Bronchial epithelial cell (primary cell): ENCODE data around the gene TMC5. TPM values are rescaled to one million over a fixed set of nuclear protein-coding genes. Genes with fewer than 3 reads are reported as not detected.

ENCODE experiments used
- DNase-seq: peaks from one replicate; pipeline ENCODE4 v3.0.0-alpha.2; 2010; ENCODE audit warnings: low read depth
- FAIRE-seq: peaks from 2 replicates; lab custom pipeline; 2011; peaks lifted over from hg19 to GRCh38; lab: Jason Lieb, UNC
- H3K27me3 ChIP-seq: 2 replicates; pipeline ENCODE4 v1.5.1; 2011; ENCODE audit warnings: low read length; ENCODE audit not compliant: control insufficient read depth, insufficient read depth
- H3K36me3 ChIP-seq: 2 replicates; pipeline ENCODE4 v1.5.1; 2011; ENCODE audit warnings: low read length; ENCODE audit not compliant: control insufficient read depth, insufficient read depth
- H3K4me3 ChIP-seq: 2 replicates; pipeline ENCODE4 v1.5.1; 2011; ENCODE audit warnings: mild to moderate bottlenecking, low read depth, low read length, control low read depth
- total RNA-seq: library from RNA; depleted of rRNA; stranded (reverse); fragments of >200 nt; gene quantifications from 2 replicates; pipeline ENCODE4 v1.2.1, GENCODE V29; 2014
- TF ChIP-seq, protein P1 (sequence below): IDR thresholded peaks from 2 replicates; pipeline ENCODE4 v1.5.1; 2011; ENCODE audit warnings: mild to moderate bottlenecking, moderate library complexity, low read length, control low read depth, inconsistent platforms; ENCODE audit not compliant: insufficient read depth, severe bottlenecking

TMC5 gene
- total RNA-seq, 1 donor from 2014 or later: 0.26 TPM

DNA sequence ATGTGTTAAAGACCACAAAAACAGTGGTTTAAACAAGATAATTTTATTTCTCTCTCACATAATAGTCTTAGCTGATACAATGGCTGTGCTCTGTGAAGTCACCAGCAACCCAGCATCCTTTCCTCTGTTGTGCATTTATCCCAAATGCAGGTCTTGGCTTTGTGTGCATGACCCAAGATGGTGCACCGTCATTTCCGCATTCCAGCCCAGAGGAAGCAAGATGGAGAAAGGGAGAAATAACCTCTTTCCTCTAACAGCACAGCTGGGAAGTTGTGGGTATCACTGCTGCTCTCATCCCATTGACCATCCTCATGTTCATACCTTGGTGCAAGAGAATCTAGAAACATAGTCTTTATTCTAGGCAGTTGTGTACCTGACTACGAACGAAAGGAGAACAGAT, 21.8 kb downstream of the TMC5 start:
- TF ChIP-seq, protein P1, sequence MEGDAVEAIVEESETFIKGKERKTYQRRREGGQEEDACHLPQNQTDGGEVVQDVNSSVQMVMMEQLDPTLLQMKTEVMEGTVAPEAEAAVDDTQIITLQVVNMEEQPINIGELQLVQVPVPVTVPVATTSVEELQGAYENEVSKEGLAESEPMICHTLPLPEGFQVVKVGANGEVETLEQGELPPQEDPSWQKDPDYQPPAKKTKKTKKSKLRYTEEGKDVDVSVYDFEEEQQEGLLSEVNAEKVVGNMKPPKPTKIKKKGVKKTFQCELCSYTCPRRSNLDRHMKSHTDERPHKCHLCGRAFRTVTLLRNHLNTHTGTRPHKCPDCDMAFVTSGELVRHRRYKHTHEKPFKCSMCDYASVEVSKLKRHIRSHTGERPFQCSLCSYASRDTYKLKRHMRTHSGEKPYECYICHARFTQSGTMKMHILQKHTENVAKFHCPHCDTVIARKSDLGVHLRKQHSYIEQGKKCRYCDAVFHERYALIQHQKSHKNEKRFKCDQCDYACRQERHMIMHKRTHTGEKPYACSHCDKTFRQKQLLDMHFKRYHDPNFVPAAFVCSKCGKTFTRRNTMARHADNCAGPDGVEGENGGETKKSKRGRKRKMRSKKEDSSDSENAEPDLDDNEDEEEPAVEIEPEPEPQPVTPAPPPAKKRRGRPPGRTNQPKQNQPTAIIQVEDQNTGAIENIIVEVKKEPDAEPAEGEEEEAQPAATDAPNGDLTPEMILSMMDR: no peak
- no peaks in the 10 kb centered on the region for H3K36me3 ChIP-seq
- no peak overlapping the region for H3K4me3 ChIP-seq
- H3K27me3 ChIP-seq: no peaks in the 10 kb centered on the region
- DNase-seq: no peak
- FAIRE-seq: no peak

DNA sequence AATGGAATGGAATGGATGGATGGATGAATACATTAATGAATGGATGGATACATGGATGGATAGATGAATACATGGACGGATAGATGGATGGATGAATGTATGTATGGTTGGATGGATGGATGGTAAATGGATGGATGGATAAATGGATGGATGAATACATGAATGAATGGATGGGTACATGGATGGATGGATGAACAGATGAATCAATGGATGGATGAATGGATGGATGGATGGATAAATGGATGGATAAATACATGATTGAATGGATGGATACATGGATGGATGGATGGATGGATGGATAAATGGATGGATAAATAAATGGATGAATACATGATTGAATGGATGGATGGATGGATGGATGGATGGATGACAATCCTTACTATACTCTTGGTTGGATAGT, 26.0 kb downstream of the TMC5 start:
- no peak for DNase-seq
- FAIRE-seq: no peak
- TF ChIP-seq, protein P1: no peak
- Histone ChIP-seq H3K36me3 (no peaks in the 10 kb centered on the region), H3K27me3 (no peaks in the 10 kb centered on the region), H3K4me3 (no peak overlapping the region)

DNA sequence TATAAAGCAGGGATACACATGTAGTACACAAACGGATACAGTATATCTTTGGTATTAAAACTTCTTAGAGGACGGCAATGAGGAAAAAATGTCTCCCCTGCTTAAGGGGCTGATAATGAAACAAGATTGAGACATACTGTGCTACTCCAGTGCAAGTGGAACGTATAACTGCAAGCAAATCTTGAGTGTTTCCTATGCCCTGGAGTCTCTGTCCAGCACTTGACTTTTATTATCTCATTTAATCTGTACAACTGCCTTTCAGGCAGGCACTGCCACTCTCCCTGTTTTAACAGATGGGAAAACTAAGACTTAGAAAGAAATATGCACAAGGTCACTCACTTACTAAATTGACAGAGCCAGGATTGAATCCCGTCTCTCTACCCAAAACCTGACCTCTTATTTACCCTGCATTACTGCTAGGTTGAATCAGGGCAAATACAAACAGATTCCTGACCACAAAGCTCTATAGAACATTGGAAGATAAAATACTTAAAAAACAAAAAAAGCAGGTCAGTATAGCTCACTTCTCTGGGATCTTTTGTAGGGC, 28.7 kb downstream of the TMC5 start:
- DNase-seq: no peak
- no peak for FAIRE-seq
- no peak overlapping the region for H3K4me3 ChIP-seq
- TF ChIP-seq, protein P1: no peak
- H3K36me3 ChIP-seq: no peaks in the 10 kb centered on the region
- no peaks in the 10 kb centered on the region for H3K27me3 ChIP-seq

DNA sequence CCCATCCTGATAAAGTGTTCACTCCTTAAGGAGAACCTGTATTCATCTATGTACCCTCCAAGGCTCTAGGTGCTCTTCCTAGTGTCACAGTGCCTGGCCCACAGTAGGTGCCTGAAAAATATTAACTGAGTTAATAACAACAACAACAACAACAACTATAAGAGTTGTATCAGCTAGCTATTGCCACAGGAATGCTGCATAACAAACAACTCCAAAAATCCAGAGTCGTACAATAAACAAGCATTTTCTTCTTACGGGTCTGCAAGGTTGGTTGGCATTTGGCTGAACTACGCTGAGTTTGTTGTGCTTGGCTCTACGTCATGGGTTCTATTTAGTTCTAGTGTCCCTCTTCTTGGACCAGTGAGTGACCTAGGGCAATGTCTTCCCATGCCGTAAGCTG, 29.2 kb downstream of the TMC5 start:
- DNase-seq: no peak
- H3K4me3 ChIP-seq: no peak overlapping the region
- no peaks in the 10 kb centered on the region for H3K36me3 ChIP-seq
- TF ChIP-seq, protein P1: no peak
- H3K27me3 ChIP-seq: no peaks in the 10 kb centered on the region
- FAIRE-seq: no peak

DNA sequence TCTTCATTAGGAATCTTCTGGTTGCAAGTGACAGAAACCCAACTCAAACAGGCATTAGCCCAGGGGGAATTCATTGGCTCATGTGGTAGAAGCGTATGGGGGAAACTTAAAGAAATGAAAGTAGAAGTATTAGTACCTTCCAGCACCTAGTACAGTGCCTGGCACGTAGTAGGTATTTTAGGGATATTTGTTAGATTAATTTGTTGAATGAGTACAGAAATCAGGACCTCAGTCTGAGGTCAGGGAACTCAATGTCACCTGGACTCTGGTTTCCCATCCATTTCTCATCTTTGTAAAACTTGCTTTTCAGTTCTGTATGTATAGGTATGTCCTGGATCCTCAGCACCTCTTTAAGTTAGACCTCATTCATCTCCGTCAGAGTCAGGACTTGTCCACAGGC, 32.5 kb downstream of the TMC5 start:
- Histone ChIP-seq H3K36me3 (no peaks in the 10 kb centered on the region), H3K4me3 (no peak overlapping the region), H3K27me3 (no peaks in the 10 kb centered on the region)
- no peak for FAIRE-seq
- DNase-seq: no peak
- TF ChIP-seq, protein P1: no peak
